SJSA1 (cell line): ENCODE results near the gene SMIM31. TPM values are rescaled to one million over a fixed set of nuclear protein-coding genes. Genes with fewer than 3 reads are reported as not detected.

Source experiments
- DNase-seq, 2 experiments: peaks; one replicate each; pipeline ENCODE4 v3.0.0-alpha.2; 2015 to 2020; ENCODE audit warnings: low spot score in 2 of 2, low read depth in 1 of 2
- H3K27ac ChIP-seq: fragments of 250-450 bp; sonication (Bioruptor Pico); 2 replicates; pipeline ENCODE4 v1.5.1; 2020; ENCODE audit warnings: mild to moderate bottlenecking, moderate library complexity
- H3K27me3 ChIP-seq: fragments of 250-450 bp; sonication (Bioruptor Pico); replicated peaks from 2 replicates; pipeline ENCODE4 v1.5.1; 2020; ENCODE audit warnings: mild to moderate bottlenecking, moderate library complexity
- H3K36me3 ChIP-seq: fragments of 250-450 bp; sonication (Bioruptor Pico); 2 replicates; pipeline ENCODE4 v1.5.1; 2020; ENCODE audit warnings: mild to moderate bottlenecking
- H3K4me1 ChIP-seq: fragments of 250-450 bp; sonication (Bioruptor Pico); replicated peaks from 2 replicates; pipeline ENCODE4 v1.6.1; 2021; ENCODE audit warnings: mild to moderate bottlenecking
- H3K4me3 ChIP-seq: fragments of 250-450 bp; sonication (Bioruptor Pico); 2 replicates; pipeline ENCODE4 v1.5.1; 2020; ENCODE audit warnings: mild to moderate bottlenecking
- H3K9me3 ChIP-seq: fragments of 250-450 bp; sonication (Bioruptor Pico); replicated peaks from 2 replicates; pipeline ENCODE4 v1.5.1; 2020; ENCODE audit warnings: mild to moderate bottlenecking
- total RNA-seq: library from RNA; depleted of rRNA; stranded (reverse); fragments of >200 nt; shearing (Covaris generic); gene quantifications from 2 replicates; pipeline ENCODE4 v1.2.3, GENCODE V29; 2014; rRNA removed

The SMIM31 gene
- total RNA-seq, 1 experiment from 2014 or later: not detected

GRCh38 chr4:164803702-164804101, 49.8 kb downstream of the SMIM31 start:
- peaks cover 23% of the 10 kb centered on the region for H3K4me1 ChIP-seq
- no peak for DNase-seq

GRCh38 chr4:164807611-164808010, 53.7 kb downstream of the SMIM31 start:
- peak; percentile 90 to 93 for DNase-seq

More at GRCh38 chr4:164803702-164804101, 49.8 kb downstream of the SMIM31 start:
- no peak overlapping the region for H3K4me3 ChIP-seq
- H3K27me3 ChIP-seq: no peaks in the 10 kb centered on the region
- no peak overlapping the region for H3K27ac ChIP-seq
- no peaks in the 10 kb centered on the region for H3K9me3 ChIP-seq
- H3K36me3 ChIP-seq: no peaks in the 10 kb centered on the region

GRCh38 chr4:164813554-164813953, 59.6 kb downstream of the SMIM31 start:
- peak overlapping the region; percentile 31 for H3K27ac ChIP-seq
- no peaks in the 10 kb centered on the region for H3K9me3 ChIP-seq
- DNase-seq: peak in 1 of 2 experiments; percentile 28
- no peak overlapping the region for H3K4me3 ChIP-seq
- H3K36me3 ChIP-seq: no peaks in the 10 kb centered on the region
- H3K4me1 ChIP-seq: peaks cover 11% of the 10 kb centered on the region
- no peaks in the 10 kb centered on the region for H3K27me3 ChIP-seq

More at GRCh38 chr4:164807611-164808010, 53.7 kb downstream of the SMIM31 start:
- H3K4me3 ChIP-seq: no peak overlapping the region
- H3K36me3 ChIP-seq: no peaks in the 10 kb centered on the region
- peaks cover 20% of the 10 kb centered on the region for H3K4me1 ChIP-seq
- H3K9me3 ChIP-seq: no peaks in the 10 kb centered on the region
- H3K27me3 ChIP-seq: no peaks in the 10 kb centered on the region
- H3K27ac ChIP-seq: peak overlapping the region; percentile 81

- Histone ChIP-seq H3K4me3 (no peak overlapping the region), H3K36me3 (no peaks in the 10 kb centered on the region), H3K27me3 (no peaks in the 10 kb centered on the region), H3K27ac (no peak overlapping the region), H3K9me3 (no peaks in the 10 kb centered on the region), H3K4me1 (peaks cover 11% of the 10 kb centered on the region)
- DNase-seq: no peak
Measured at GRCh38 chr4:164815711-164816110, 61.8 kb downstream of the SMIM31 start.

- no peaks in the 10 kb centered on the region for H3K9me3 ChIP-seq
- DNase-seq: no peak
- H3K36me3 ChIP-seq: no peaks in the 10 kb centered on the region
- H3K27me3 ChIP-seq: no peaks in the 10 kb centered on the region
- H3K4me3 ChIP-seq: no peak overlapping the region
- no peaks in the 10 kb centered on the region; the same call in 1 of the 2 replicates for H3K4me1 ChIP-seq
- H3K27ac ChIP-seq: no peak overlapping the region
Measured at GRCh38 chr4:164819366-164819765, 65.4 kb downstream of the SMIM31 start.

- H3K4me1 ChIP-seq: no peaks in the 10 kb centered on the region; the same call in 1 of the 2 replicates
- no peak overlapping the region for H3K4me3 ChIP-seq
- no peaks in the 10 kb centered on the region for H3K9me3 ChIP-seq
- no peak overlapping the region for H3K27ac ChIP-seq
- no peak for DNase-seq
- H3K27me3 ChIP-seq: no peaks in the 10 kb centered on the region
- H3K36me3 ChIP-seq: no peaks in the 10 kb centered on the region
Measured at GRCh38 chr4:164821711-164822110, 67.8 kb downstream of the SMIM31 start.

GRCh38 chr4:164824581-164824980, 70.7 kb downstream of the SMIM31 start:
- Histone ChIP-seq H3K36me3 (no peaks in the 10 kb centered on the region), H3K27ac (no peak overlapping the region), H3K27me3 (no peaks in the 10 kb centered on the region), H3K4me3 (no peak overlapping the region), H3K4me1 (no peaks in the 10 kb centered on the region; the same call in 1 of the 2 replicates), H3K9me3 (no peaks in the 10 kb centered on the region)
- no peak for DNase-seq

- H3K36me3 ChIP-seq: no peaks in the 10 kb centered on the region
- no peak overlapping the region for H3K27ac ChIP-seq
- H3K27me3 ChIP-seq: no peaks in the 10 kb centered on the region
- H3K4me1 ChIP-seq: 0 out of 2 replicates have a peak, but pooled peaks cover 5% of the 10 kb centered on the region
- no peak overlapping the region for H3K4me3 ChIP-seq
- H3K9me3 ChIP-seq: no peaks in the 10 kb centered on the region
- DNase-seq: no peak
Measured at GRCh38 chr4:164828955-164829354, 75.0 kb downstream of the SMIM31 start.

GRCh38 chr4:164846566-164846965, 92.6 kb downstream of the SMIM31 start:
- peaks cover 25% of the 10 kb centered on the region for H3K4me1 ChIP-seq
- H3K36me3 ChIP-seq: no peaks in the 10 kb centered on the region
- H3K4me3 ChIP-seq: no peak overlapping the region
- peak overlapping the region; percentile 45; the same call in 1 of the 2 replicates for H3K27ac ChIP-seq
- no peaks in the 10 kb centered on the region for H3K9me3 ChIP-seq
- no peaks in the 10 kb centered on the region for H3K27me3 ChIP-seq
- peak in 1 of 2 experiments; percentile 53 for DNase-seq

- H3K4me1 ChIP-seq: peaks cover 25% of the 10 kb centered on the region
- H3K27ac ChIP-seq: peak overlapping the region; percentile 45; the same call in 1 of the 2 replicates
- H3K4me3 ChIP-seq: no peak overlapping the region
- no peak for DNase-seq
- no peaks in the 10 kb centered on the region for H3K9me3 ChIP-seq
- H3K27me3 ChIP-seq: no peaks in the 10 kb centered on the region
- no peaks in the 10 kb centered on the region for H3K36me3 ChIP-seq
Measured at GRCh38 chr4:164847016-164847415, 93.1 kb downstream of the SMIM31 start.

- peak overlapping the region; percentile 18; the same call in 1 of the 2 replicates for H3K27ac ChIP-seq
- H3K4me3 ChIP-seq: no peak overlapping the region
- no peak for DNase-seq
- H3K36me3 ChIP-seq: no peaks in the 10 kb centered on the region
- peaks cover 25% of the 10 kb centered on the region for H3K4me1 ChIP-seq
- H3K9me3 ChIP-seq: no peaks in the 10 kb centered on the region
- H3K27me3 ChIP-seq: no peaks in the 10 kb centered on the region
Measured at GRCh38 chr4:164847967-164848649, 94.2 kb downstream of the SMIM31 start.

Other genes with a start within 250 kb of the SMIM31 start
- gene APELA, start 123.0 kb downstream of the SMIM31 start, total RNA-seq: 17.7 and 24.9 TPM in 2 replicates
- not detected in 2 replicates for gene TRIM61, start 223.5 kb downstream of the SMIM31 start, total RNA-seq